GM19468 (cell line): Measurements from ENCODE around the gene LRP1.

Source experiments
- ATAC-seq: cut with Tn5 transposase; IDR thresholded peaks from one replicate; pipeline ENCODE4 v1.9.1; 2021; ENCODE audit warnings: mild to moderate bottlenecking, moderate library complexity, moderate number of reproducible peaks; ENCODE audit not compliant: unreplicated experiment; ENCODE audit errors: extremely low read depth

The LRP1 gene

GRCh38 chr12:57240066-57240921, 112.0 kb downstream of the LRP1 start:
- no peak for ATAC-seq

GRCh38 chr12:57240926-57241401, 112.7 kb downstream of the LRP1 start:
- ATAC-seq, result no peak

- ATAC-seq, result no peak
Observed at GRCh38 chr12:57241402-57242310, 113.4 kb downstream of the LRP1 start.

GRCh38 chr12:57242329-57242690, 114.0 kb downstream of the LRP1 start:
- ATAC-seq, result no peak

- no peak for ATAC-seq
Observed at GRCh38 chr12:57242691-57243454, 114.6 kb downstream of the LRP1 start.

GRCh38 chr12:57243521-57244311, 115.4 kb downstream of the LRP1 start:
- ATAC-seq, result no peak

- ATAC-seq, result no peak
Observed at GRCh38 chr12:57244312-57244696, 116.0 kb downstream of the LRP1 start.

- ATAC-seq, result no peak
Observed at GRCh38 chr12:57247041-57247440, 118.8 kb downstream of the LRP1 start.

- ATAC-seq, result no peak
Observed at GRCh38 chr12:57248934-57249742, 120.9 kb downstream of the LRP1 start.

- no peak for ATAC-seq
Observed at GRCh38 chr12:57250541-57250940, 122.3 kb downstream of the LRP1 start.

GRCh38 chr12:57250956-57251355, 122.7 kb downstream of the LRP1 start, which contains the start of gene STAC3:
Gene STAC3, minus strand, starts transcription at chr12:57251187. Its CDS starts 1,551 bp downstream, at chr12:57249636.
- no peak for ATAC-seq

- ATAC-seq, result no peak
Observed at GRCh38 chr12:57254506-57255280, 126.4 kb downstream of the LRP1 start.

GRCh38 chr12:57255916-57256315, 127.6 kb downstream of the LRP1 start:
- no peak for ATAC-seq

GRCh38 chr12:57258977-57259970, 131.0 kb downstream of the LRP1 start:
- ATAC-seq, result no peak

- no peak for ATAC-seq
Observed at GRCh38 chr12:57260366-57260765, 132.1 kb downstream of the LRP1 start.

- no peak for ATAC-seq
Observed at GRCh38 chr12:57261428-57261865, 133.2 kb downstream of the LRP1 start.
